Loucy (cell line): ENCODE data around the gene MYADML2.

Experiments used
- CTCF ChIP-seq: fragments of 200-600 bp; sonication (generic); conservative IDR thresholded peaks from 2 replicates; pipeline ENCODE4 v1.5.1; 2014; ENCODE audit warnings: mild to moderate bottlenecking, antibody characterized with exemption, low read length
- EZH2phosphoT487 ChIP-seq: fragments of 200-600 bp; IDR thresholded peaks from 2 replicates; pipeline ENCODE4 v1.6.1; 2018; ENCODE audit warnings: antibody characterized with exemption, mild to moderate bottlenecking, moderate library complexity, borderline replicate concordance

- TF ChIP-seq CTCF (no peak), EZH2phosphoT487 (no peak)
Measured at GRCh38 chr17:81973432-81973831, 26.4 kb upstream of the MYADML2 start.
